ENCODE results near the gene UNC13B. TPM values are rescaled to one million over a fixed set of nuclear protein-coding genes. Genes with fewer than 3 reads are reported as not detected.

The UNC13B gene
- total and polyA plus RNA-seq, 2 experiments from 2014 or later: 8.7 to 52.1 TPM

DNA sequence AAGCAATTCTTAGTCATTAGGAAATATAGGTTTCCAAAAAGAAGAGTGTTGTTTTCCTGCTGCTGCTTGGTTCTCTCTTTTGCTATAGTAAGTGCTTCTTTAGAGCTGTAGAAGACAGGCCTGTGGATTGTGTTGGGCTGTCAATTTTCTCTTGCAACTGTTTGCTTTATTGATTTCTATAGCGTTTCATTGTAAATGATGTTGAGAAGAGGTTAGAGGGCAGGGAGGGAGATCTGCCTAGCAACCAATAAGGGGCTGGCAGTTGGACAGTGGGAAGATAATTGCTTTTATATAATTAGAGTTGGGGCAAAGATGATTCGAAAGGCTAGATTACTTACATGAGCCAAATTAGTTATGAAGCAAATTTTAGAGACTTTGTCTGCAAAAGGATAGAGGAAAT lies 11.1 kb downstream of the UNC13B start (continued):
- TF ChIP-seq, protein P1, sequence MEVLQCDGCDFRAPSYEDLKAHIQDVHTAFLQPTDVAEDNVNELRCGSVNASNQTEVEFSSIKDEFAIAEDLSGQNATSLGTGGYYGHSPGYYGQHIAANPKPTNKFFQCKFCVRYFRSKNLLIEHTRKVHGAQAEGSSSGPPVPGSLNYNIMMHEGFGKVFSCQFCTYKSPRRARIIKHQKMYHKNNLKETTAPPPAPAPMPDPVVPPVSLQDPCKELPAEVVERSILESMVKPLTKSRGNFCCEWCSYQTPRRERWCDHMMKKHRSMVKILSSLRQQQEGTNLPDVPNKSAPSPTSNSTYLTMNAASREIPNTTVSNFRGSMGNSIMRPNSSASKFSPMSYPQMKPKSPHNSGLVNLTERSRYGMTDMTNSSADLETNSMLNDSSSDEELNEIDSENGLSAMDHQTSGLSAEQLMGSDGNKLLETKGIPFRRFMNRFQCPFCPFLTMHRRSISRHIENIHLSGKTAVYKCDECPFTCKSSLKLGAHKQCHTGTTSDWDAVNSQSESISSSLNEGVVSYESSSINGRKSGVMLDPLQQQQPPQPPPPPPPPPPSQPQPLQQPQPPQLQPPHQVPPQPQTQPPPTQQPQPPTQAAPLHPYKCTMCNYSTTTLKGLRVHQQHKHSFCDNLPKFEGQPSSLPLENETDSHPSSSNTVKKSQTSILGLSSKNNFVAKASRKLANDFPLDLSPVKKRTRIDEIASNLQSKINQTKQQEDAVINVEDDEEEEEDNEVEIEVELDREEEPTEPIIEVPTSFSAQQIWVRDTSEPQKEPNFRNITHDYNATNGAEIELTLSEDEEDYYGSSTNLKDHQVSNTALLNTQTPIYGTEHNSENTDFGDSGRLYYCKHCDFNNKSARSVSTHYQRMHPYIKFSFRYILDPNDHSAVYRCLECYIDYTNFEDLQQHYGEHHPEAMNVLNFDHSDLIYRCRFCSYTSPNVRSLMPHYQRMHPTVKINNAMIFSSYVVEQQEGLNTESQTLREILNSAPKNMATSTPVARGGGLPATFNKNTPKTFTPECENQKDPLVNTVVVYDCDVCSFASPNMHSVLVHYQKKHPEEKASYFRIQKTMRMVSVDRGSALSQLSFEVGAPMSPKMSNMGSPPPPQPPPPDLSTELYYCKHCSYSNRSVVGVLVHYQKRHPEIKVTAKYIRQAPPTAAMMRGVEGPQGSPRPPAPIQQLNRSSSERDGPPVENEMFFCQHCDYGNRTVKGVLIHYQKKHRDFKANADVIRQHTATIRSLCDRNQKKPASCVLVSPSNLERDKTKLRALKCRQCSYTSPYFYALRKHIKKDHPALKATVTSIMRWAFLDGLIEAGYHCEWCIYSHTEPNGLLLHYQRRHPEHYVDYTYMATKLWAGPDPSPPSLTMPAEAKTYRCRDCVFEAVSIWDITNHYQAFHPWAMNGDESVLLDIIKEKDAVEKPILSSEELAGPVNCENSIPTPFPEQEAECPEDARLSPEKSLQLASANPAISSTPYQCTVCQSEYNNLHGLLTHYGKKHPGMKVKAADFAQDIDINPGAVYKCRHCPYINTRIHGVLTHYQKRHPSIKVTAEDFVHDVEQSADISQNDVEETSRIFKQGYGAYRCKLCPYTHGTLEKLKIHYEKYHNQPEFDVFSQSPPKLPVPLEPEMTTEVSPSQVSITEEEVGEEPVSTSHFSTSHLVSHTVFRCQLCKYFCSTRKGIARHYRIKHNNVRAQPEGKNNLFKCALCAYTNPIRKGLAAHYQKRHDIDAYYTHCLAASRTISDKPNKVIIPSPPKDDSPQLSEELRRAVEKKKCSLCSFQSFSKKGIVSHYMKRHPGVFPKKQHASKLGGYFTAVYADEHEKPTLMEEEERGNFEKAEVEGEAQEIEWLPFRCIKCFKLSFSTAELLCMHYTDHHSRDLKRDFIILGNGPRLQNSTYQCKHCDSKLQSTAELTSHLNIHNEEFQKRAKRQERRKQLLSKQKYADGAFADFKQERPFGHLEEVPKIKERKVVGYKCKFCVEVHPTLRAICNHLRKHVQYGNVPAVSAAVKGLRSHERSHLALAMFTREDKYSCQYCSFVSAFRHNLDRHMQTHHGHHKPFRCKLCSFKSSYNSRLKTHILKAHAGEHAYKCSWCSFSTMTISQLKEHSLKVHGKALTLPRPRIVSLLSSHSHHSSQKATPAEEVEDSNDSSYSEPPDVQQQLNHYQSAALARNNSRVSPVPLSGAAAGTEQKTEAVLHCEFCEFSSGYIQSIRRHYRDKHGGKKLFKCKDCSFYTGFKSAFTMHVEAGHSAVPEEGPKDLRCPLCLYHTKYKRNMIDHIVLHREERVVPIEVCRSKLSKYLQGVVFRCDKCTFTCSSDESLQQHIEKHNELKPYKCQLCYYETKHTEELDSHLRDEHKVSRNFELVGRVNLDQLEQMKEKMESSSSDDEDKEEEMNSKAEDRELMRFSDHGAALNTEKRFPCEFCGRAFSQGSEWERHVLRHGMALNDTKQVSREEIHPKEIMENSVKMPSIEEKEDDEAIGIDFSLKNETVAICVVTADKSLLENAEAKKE (CRISPR knock-in tag; IDR thresholded peaks at IDR 0.05): no peak
- TF ChIP-seq ZNF331 (CRISPR knock-in tag; IDR thresholded peaks at IDR 0.05; ENCODE audit: low read depth) (no peak), EZH2phosphoT487 (IDR thresholded peaks at IDR 0.05; ENCODE audit: unreplicated experiment) (no peak)
- TF ChIP-seq, protein P2, sequence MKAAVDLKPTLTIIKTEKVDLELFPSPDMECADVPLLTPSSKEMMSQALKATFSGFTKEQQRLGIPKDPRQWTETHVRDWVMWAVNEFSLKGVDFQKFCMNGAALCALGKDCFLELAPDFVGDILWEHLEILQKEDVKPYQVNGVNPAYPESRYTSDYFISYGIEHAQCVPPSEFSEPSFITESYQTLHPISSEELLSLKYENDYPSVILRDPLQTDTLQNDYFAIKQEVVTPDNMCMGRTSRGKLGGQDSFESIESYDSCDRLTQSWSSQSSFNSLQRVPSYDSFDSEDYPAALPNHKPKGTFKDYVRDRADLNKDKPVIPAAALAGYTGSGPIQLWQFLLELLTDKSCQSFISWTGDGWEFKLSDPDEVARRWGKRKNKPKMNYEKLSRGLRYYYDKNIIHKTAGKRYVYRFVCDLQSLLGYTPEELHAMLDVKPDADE (IDR thresholded peaks at IDR 0.05): no peak

DNA sequence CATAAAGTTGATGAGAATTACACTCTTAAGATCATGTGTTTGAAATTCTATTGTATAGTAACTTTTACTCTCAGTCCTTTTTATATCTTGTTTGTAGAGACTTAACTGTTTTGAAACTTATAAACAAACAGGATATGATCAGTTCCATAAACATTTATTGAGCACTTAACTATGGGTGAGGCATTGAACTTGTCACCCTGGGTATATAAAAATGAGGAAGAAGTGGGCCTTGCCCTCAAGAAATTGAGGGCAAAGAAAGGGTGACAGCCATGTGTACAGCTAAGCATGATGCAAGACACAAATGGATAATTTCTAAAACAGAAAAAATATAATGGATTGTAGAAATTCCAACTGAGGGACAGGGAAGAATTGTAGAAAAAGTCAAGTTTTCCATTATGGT lies 15.7 kb downstream of the UNC13B start:
- H3K9me3 Mint-ChIP-seq: peaks cover 27% of the 10 kb centered on the region
- TF ChIP-seq, protein P2 (IDR thresholded peaks at IDR 0.05): no peak
- TF ChIP-seq NANOG (IDR thresholded peaks at IDR 0.05; ENCODE audit: borderline replicate concordance) (no peak), CREB1 (CRISPR knock-in tag; IDR thresholded peaks at IDR 0.05; ENCODE audit: low read depth) (no peak), ZNF331 (CRISPR knock-in tag; IDR thresholded peaks at IDR 0.05; ENCODE audit: low read depth) (no peak), ZNF114 (CRISPR knock-in tag; IDR thresholded peaks at IDR 0.05) (no peak), STAT1 (IDR thresholded peaks at IDR 0.05; ENCODE audit: unreplicated experiment) (no peak), EZH2phosphoT487 (IDR thresholded peaks at IDR 0.05; ENCODE audit: unreplicated experiment) (no peak), JUNB (IDR thresholded peaks at IDR 0.05; ENCODE audit: unreplicated experiment) (no peak), POLR2AphosphoS5 (IDR thresholded peaks at IDR 0.05; ENCODE audit: low read depth) (no peak)
- TF ChIP-seq, protein P3, sequence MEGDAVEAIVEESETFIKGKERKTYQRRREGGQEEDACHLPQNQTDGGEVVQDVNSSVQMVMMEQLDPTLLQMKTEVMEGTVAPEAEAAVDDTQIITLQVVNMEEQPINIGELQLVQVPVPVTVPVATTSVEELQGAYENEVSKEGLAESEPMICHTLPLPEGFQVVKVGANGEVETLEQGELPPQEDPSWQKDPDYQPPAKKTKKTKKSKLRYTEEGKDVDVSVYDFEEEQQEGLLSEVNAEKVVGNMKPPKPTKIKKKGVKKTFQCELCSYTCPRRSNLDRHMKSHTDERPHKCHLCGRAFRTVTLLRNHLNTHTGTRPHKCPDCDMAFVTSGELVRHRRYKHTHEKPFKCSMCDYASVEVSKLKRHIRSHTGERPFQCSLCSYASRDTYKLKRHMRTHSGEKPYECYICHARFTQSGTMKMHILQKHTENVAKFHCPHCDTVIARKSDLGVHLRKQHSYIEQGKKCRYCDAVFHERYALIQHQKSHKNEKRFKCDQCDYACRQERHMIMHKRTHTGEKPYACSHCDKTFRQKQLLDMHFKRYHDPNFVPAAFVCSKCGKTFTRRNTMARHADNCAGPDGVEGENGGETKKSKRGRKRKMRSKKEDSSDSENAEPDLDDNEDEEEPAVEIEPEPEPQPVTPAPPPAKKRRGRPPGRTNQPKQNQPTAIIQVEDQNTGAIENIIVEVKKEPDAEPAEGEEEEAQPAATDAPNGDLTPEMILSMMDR (conservative IDR thresholded peaks at IDR 0.05; ENCODE audit: low read depth in 2 of 2): no peak
- TF ChIP-seq, protein P4, sequence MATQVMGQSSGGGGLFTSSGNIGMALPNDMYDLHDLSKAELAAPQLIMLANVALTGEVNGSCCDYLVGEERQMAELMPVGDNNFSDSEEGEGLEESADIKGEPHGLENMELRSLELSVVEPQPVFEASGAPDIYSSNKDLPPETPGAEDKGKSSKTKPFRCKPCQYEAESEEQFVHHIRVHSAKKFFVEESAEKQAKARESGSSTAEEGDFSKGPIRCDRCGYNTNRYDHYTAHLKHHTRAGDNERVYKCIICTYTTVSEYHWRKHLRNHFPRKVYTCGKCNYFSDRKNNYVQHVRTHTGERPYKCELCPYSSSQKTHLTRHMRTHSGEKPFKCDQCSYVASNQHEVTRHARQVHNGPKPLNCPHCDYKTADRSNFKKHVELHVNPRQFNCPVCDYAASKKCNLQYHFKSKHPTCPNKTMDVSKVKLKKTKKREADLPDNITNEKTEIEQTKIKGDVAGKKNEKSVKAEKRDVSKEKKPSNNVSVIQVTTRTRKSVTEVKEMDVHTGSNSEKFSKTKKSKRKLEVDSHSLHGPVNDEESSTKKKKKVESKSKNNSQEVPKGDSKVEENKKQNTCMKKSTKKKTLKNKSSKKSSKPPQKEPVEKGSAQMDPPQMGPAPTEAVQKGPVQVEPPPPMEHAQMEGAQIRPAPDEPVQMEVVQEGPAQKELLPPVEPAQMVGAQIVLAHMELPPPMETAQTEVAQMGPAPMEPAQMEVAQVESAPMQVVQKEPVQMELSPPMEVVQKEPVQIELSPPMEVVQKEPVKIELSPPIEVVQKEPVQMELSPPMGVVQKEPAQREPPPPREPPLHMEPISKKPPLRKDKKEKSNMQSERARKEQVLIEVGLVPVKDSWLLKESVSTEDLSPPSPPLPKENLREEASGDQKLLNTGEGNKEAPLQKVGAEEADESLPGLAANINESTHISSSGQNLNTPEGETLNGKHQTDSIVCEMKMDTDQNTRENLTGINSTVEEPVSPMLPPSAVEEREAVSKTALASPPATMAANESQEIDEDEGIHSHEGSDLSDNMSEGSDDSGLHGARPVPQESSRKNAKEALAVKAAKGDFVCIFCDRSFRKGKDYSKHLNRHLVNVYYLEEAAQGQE (IDR thresholded peaks at IDR 0.05; ENCODE audit: unreplicated experiment): no peak

More for the DNA sequence above, 15.7 kb downstream of the UNC13B start:
- Histone ChIP-seq H3K79me2 (replicated peaks; ENCODE audit: insufficient read depth) (peaks cover 58% of the 10 kb centered on the region), H3F3A (replicated peaks; ENCODE audit: low read depth) (no peaks in the 10 kb centered on the region), H4K20me1 (replicated peaks; ENCODE audit: insufficient read depth) (no peaks in the 10 kb centered on the region; the same call in 1 of the 2 replicates), H3K36me3 (ENCODE audit: insufficient read depth) (no peaks in the 10 kb centered on the region), H3K4me2 (no peak overlapping the region), H3K9me2 (ENCODE audit: insufficient read depth) (no peaks in the 10 kb centered on the region), H3K4me3 (no peak overlapping the region), H3K4me1 (ENCODE audit: insufficient read depth) (no peaks in the 10 kb centered on the region; the same call in 1 of the 2 replicates), H3K27me3 (ENCODE audit: insufficient read depth) (no peaks in the 10 kb centered on the region), H3K27ac (ENCODE audit: low read depth) (no peak overlapping the region), H2AFZ (no peak overlapping the region)
- DNase-seq (ENCODE audit: low spot score): no peak
- peaks cover 24% of the 10 kb centered on the region for H3K36me3 Mint-ChIP-seq (ENCODE audit: low read depth)
- no peak overlapping the region for H3K4me3 Mint-ChIP-seq
- H3K4me1 Mint-ChIP-seq: no peaks in the 10 kb centered on the region
- ATAC-seq: no peak
- H3K27ac Mint-ChIP-seq: no peak overlapping the region
- no peaks in the 10 kb centered on the region for H3K27me3 Mint-ChIP-seq (ENCODE audit: insufficient read depth, low read depth, poor library complexity)
